ENCODE measurements around the gene ZNF614.

DNA sequence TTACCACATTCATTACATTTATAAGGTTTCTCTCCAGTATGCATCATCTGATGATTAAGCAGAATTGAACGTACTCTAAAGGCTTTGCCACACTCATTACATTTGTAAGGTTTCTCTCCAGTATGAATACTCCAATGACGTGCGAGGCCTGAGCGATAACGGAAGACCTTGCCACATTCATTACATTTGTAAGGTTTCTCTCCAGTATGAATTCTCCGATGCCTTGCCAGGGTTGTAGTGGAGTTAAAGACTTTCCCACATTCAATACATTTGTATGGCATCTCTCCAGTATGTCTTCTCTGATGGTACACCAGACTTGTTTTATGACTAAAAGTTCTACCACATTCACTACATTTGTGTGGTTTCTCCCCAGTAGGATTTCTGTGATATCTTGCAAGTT, 37.2 kb upstream of the ZNF614 start:
- TF ChIP-seq CTCF (IDR thresholded peaks at IDR 0.05) (no peak), POLR2A (IDR thresholded peaks at IDR 0.05) (no peak)
